CD8-positive, alpha-beta memory T cell (primary cell): ENCODE data around the gene NRN1L. TPM values are rescaled to one million over a fixed set of nuclear protein-coding genes. Genes with fewer than 3 reads are reported as not detected.
"Not testable (repeated sequence)": the region's sequence is repeated elsewhere in the genome, so short reads cannot be mapped to it uniquely, and the experiment has no call there.

ENCODE experiments used
- CTCF ChIA-PET: fragments of 350-600 bp; sonication (Branson Sonifier 250); formaldehyde crosslinking; loops from one replicate; lab custom pipeline; 2021; ENCODE audit warnings: antibody characterized with exemption; lab: Charles Lee
- POLR2A ChIA-PET: fragments of 350-600 bp; sonication (Branson Sonifier 250); formaldehyde crosslinking; loops from one replicate; lab custom pipeline; 2021; ENCODE audit warnings: antibody characterized with exemption; lab: Charles Lee
- DNase-seq, 5 donors: peaks; one replicate each; pipeline versions ENCODE4 v3.0.0 to v3.0.0-alpha.2; 2020 to 2022; ENCODE audit warnings: mixed read lengths in 1 of 5
- H3K27ac ChIP-seq: one replicate; pipeline ENCODE4 v1.7.0; 2013; ENCODE audit warnings: low read depth, mild to moderate bottlenecking, low read length, moderate library complexity
- H3K27me3 ChIP-seq: 2 replicates; pipeline ENCODE4 v1.7.0; 2013; ENCODE audit warnings: low read length, mild to moderate bottlenecking; ENCODE audit not compliant: insufficient read depth, poor library complexity, severe bottlenecking
- H3K36me3 ChIP-seq: 2 replicates; pipeline ENCODE4 v1.7.0; 2013; ENCODE audit warnings: mild to moderate bottlenecking, low read length, moderate library complexity; ENCODE audit not compliant: insufficient read depth
- H3K4me1 ChIP-seq: 2 replicates; pipeline ENCODE4 v1.7.0; 2013; ENCODE audit warnings: mild to moderate bottlenecking, low read length, moderate library complexity; ENCODE audit not compliant: insufficient read depth
- H3K4me3 ChIP-seq: 2 replicates; pipeline ENCODE4 v1.7.0; 2013; ENCODE audit warnings: mild to moderate bottlenecking, low read length
- H3K9me3 ChIP-seq: 2 replicates; pipeline ENCODE4 v1.7.0; 2013; ENCODE audit warnings: mild to moderate bottlenecking, low read length
- H3K27ac Mint-ChIP-seq, 8 donors: one replicate each; pipeline ENCODE4 v1.8.0; 2020 to 2021; ENCODE audit warnings: mixed read lengths in 8 of 8, mild to moderate bottlenecking in 6 of 8, inconsistent platforms in 3 of 8, moderate library complexity in 3 of 8
- H3K27me3 Mint-ChIP-seq, 2 donors: one replicate each; pipeline ENCODE4 v1.8.0; 2020 to 2021; ENCODE audit warnings: mixed read lengths in 2 of 2, mild to moderate bottlenecking in 1 of 2, moderate library complexity in 1 of 2
- H3K36me3 Mint-ChIP-seq, 3 donors: one replicate each; pipeline ENCODE4 v1.8.0; 2020 to 2021; ENCODE audit warnings: mixed read lengths in 3 of 3, inconsistent platforms in 1 of 3, mild to moderate bottlenecking in 1 of 3
- H3K4me1 Mint-ChIP-seq, 3 donors: one replicate each; pipeline ENCODE4 v1.8.0; 2020 to 2021; ENCODE audit warnings: mixed read lengths in 3 of 3, inconsistent platforms in 1 of 3, mild to moderate bottlenecking in 1 of 3
- H3K4me3 Mint-ChIP-seq, 7 donors: one replicate each; pipeline ENCODE4 v1.8.0; 2020 to 2021; ENCODE audit warnings: mixed read lengths in 7 of 7, mild to moderate bottlenecking in 6 of 7, moderate library complexity in 4 of 7, inconsistent platforms in 2 of 7
- H3K9me3 Mint-ChIP-seq, 5 donors: one replicate each; pipeline ENCODE4 v1.8.0; 2020 to 2022; ENCODE audit warnings: mixed read lengths in 5 of 5, mild to moderate bottlenecking in 3 of 5, moderate library complexity in 2 of 5, inconsistent platforms in 1 of 5
- polyA plus RNA-seq: library from polyadenylated mRNA; unstranded; fragments of 300-500 nt; fragmentation: Illumina TruSeq; gene quantifications from one replicate; pipeline ENCODE4 v1.2.3, GENCODE V29; 2021
- total RNA-seq, 2 experiments: library from RNA; stranded (reverse); gene quantifications; one replicate each; pipeline ENCODE4 v1.2.3, GENCODE V29; 2021

Gene NRN1L
- total and polyA plus RNA-seq, 3 experiments from 2014 or later: 0.83 to 0.97 TPM; not detected in 1

GRCh38 chr16:67909056-67909742 is 24.5 kb downstream of the NRN1L start:
- H3K27me3 Mint-ChIP-seq: no peaks in the 10 kb centered on the region
- H3K4me3 Mint-ChIP-seq: no peak overlapping the region
- Histone ChIP-seq H3K27me3 (no peaks in the 10 kb centered on the region), H3K36me3 (peaks cover 14% of the 10 kb centered on the region), H3K4me1 (no peaks in the 10 kb centered on the region), H3K4me3 (no peak overlapping the region), H3K27ac (no peak overlapping the region), H3K9me3 (no peaks in the 10 kb centered on the region)
- no peaks in the 10 kb centered on the region for H3K9me3 Mint-ChIP-seq
- no peak for DNase-seq
- H3K36me3 Mint-ChIP-seq: peaks cover 0 to 39% (median 9%) of the 10 kb centered on the region in 3 donors
- H3K4me1 Mint-ChIP-seq: peaks cover 7 to 18% (median 12%) of the 10 kb centered on the region in 3 donors
- POLR2A ChIA-PET: no interaction called here
- peak overlapping the region in 3 of 8 donors; percentile 51 to 97 (median 90) for H3K27ac Mint-ChIP-seq
- CTCF ChIA-PET: interaction anchor here (2.0 to 2.2 kb wide), 2 partner anchors 19 to 25 kb away, joined by 6 to 7 read pairs; partner anchors contain the start of gene NRN1L

- Mint-ChIP-seq H3K4me1 (peaks cover 11 to 24% (median 17%) of the 10 kb centered on the region in 3 donors), H3K36me3 (peaks cover 0 to 42% (median 10%) of the 10 kb centered on the region in 3 donors), H3K27me3 (no peaks in the 10 kb centered on the region), H3K27ac (peak overlapping the region in 1 of 8 donors; percentile 60), H3K9me3 (no peaks in the 10 kb centered on the region), H3K4me3 (no peak overlapping the region)
- no peak overlapping the region for H3K4me3 ChIP-seq
- H3K9me3 ChIP-seq: no peaks in the 10 kb centered on the region
- ChIA-PET CTCF (interaction anchor here (1.0 to 2.2 kb wide), 2 partner anchors 18 to 94 kb away, joined by 4 to 6 read pairs; no protein-coding TSS in a partner anchor), POLR2A (no interaction called here)
- H3K27ac ChIP-seq: no peak overlapping the region
- DNase-seq: no peak
- H3K27me3 ChIP-seq: no peaks in the 10 kb centered on the region
- no peaks in the 10 kb centered on the region for H3K4me1 ChIP-seq
- peaks cover 14% of the 10 kb centered on the region for H3K36me3 ChIP-seq
These were observed 25.5 kb downstream of the NRN1L start for GRCh38 chr16:67910158-67910557.

- H3K27me3 ChIP-seq: no peaks in the 10 kb centered on the region
- H3K36me3 ChIP-seq: peaks cover 4% of the 10 kb centered on the region
- H3K27ac ChIP-seq: no peak overlapping the region
- H3K4me1 Mint-ChIP-seq: peaks cover 23 to 53% (median 30%) of the 10 kb centered on the region in 3 donors
- H3K27me3 Mint-ChIP-seq: no peaks in the 10 kb centered on the region
- no peaks in the 10 kb centered on the region for H3K9me3 Mint-ChIP-seq
- no peak for DNase-seq
- H3K36me3 Mint-ChIP-seq: peaks cover 0 to 64% (median 5%) of the 10 kb centered on the region in 3 donors
- peak overlapping the region in 4 of 8 donors; percentile 47 to 70 (median 62) for H3K27ac Mint-ChIP-seq
- H3K4me3 ChIP-seq: no peak overlapping the region
- H3K4me3 Mint-ChIP-seq: no peak overlapping the region
- no peaks in the 10 kb centered on the region for H3K9me3 ChIP-seq
- ChIA-PET CTCF (interaction anchor here (1.0 to 1.4 kb wide), 3 partner anchors 10 to 71 kb away, joined by 3 to 5 read pairs (median 4); no protein-coding TSS in a partner anchor), POLR2A (no interaction called here)
- peaks cover 5% of the 10 kb centered on the region for H3K4me1 ChIP-seq
These were observed 30.2 kb downstream of the NRN1L start for GRCh38 chr16:67914758-67915495.

GRCh38 chr16:67915496-67915769 is 30.7 kb downstream of the NRN1L start:
- H3K9me3 ChIP-seq, H3K27me3 ChIP-seq, H3K4me3 Mint-ChIP-seq, H3K27me3 Mint-ChIP-seq, POLR2A ChIA-PET, H3K9me3 Mint-ChIP-seq, H3K4me1 ChIP-seq, H3K36me3 ChIP-seq, DNase-seq, H3K27ac ChIP-seq, H3K4me3 ChIP-seq: not testable (repeated sequence)
- H3K4me1 Mint-ChIP-seq: peaks cover 20 to 54% (median 30%) of the 10 kb centered on the region in 3 donors
- H3K27ac Mint-ChIP-seq: peak overlapping the region in 3 of 8 donors; percentile 17 to 47 (median 42)
- peaks cover 0 to 62% (median 5%) of the 10 kb centered on the region in 3 donors for H3K36me3 Mint-ChIP-seq
- CTCF ChIA-PET: interaction anchor here (1.1 kb wide), 1 partner anchor 72 kb away, joined by 3 read pairs; no protein-coding TSS in a partner anchor

DNA sequence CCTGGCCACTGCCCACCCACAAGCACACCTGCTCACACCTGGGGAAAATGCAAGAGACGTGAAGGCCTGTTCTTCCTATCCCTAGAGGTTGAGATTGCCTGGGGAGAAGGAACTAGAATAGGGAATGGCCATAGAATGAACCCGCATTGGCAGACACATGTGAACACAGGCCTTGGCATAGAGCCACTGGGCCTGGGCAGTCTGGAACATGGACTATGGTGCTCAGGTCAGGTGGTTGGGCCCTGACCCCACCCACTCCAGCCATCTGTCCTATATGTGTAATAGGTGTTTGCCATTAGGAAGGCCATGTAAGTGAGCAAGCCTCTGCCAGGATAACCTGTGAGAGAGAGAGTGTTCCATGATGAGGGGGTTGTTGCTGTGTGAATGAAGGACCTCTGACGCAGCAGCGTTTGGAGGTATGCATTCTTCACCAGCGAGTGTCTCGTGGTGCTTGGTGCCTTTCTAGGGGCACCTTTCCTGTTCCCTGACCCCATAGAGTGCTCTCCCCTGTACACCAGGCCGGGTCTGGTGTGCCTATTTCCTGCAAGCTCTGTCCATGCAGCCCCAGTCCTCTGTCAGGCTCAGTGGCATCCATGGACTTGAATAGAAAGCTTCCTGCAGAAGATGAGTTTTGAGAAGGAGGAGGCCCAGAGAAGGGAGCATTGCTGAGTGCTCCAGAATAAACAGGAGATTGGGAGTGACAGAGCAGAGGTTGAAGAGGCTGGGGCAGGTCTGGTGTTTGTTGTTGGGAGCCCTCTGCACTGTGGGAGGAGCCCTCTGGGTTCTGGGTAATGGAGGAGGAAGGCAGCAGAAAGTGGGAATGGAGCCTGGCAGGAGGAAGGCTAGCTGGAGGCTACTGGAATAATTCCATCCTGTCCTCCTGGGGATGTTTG is 31.4 kb downstream of the NRN1L start:
- CTCF ChIA-PET: interaction anchor here (1.1 kb wide), 1 partner anchor 73 kb away, joined by 3 read pairs; no protein-coding TSS in a partner anchor
- Histone ChIP-seq H3K36me3 (no peaks in the 10 kb centered on the region), H3K4me3 (no peak overlapping the region), H3K27ac (peak overlapping the region; percentile 6), H3K27me3 (no peaks in the 10 kb centered on the region), H3K9me3 (no peaks in the 10 kb centered on the region), H3K4me1 (peaks cover 5% of the 10 kb centered on the region)
- Mint-ChIP-seq H3K4me3 (no peak overlapping the region), H3K36me3 (peaks cover 0 to 60% (median 5%) of the 10 kb centered on the region in 3 donors), H3K27ac (peak overlapping the region in 5 of 8 donors; percentile 17 to 86 (median 42)), H3K4me1 (peaks cover 20 to 51% (median 31%) of the 10 kb centered on the region in 3 donors), H3K9me3 (no peaks in the 10 kb centered on the region), H3K27me3 (no peaks in the 10 kb centered on the region)
- POLR2A ChIA-PET: no interaction called here
- no peak for DNase-seq

- ChIA-PET POLR2A (no interaction called here), CTCF (no interaction called here)
- Mint-ChIP-seq H3K4me1 (peaks cover 20 to 50% (median 29%) of the 10 kb centered on the region in 3 donors), H3K9me3 (no peaks in the 10 kb centered on the region), H3K27me3 (no peaks in the 10 kb centered on the region), H3K36me3 (peaks cover 0 to 62% (median 7%) of the 10 kb centered on the region in 3 donors), H3K4me3 (no peak overlapping the region), H3K27ac (peak overlapping the region in 7 of 8 donors; percentile 15 to 88 (median 54))
- Histone ChIP-seq H3K4me1 (peaks cover 5% of the 10 kb centered on the region), H3K4me3 (no peak overlapping the region), H3K9me3 (no peaks in the 10 kb centered on the region), H3K27ac (no peak overlapping the region), H3K27me3 (no peaks in the 10 kb centered on the region), H3K36me3 (no peaks in the 10 kb centered on the region)
- no peak for DNase-seq
These were observed 32.6 kb downstream of the NRN1L start for GRCh38 chr16:67917140-67917851.

DNA sequence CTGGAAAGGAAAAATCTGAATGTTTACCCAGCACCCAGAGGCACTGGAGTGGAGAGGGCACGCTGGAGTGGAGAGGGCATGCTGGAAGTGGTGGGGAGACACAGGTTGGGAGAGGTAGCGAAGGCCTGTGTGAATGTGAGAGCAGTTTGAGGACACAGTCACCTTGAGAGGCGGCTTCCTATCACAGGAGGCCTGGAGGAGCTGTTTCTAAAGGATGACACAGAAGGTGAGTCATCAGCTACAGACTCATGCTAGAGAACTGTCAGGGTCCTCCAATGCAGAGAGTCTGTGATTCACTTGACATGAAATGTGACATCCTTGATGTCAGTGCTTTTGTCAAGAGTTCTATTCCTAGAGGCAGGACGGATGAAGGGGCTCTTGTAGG is 33.2 kb downstream of the NRN1L start:
- Histone ChIP-seq H3K4me3 (no peak overlapping the region), H3K9me3 (no peaks in the 10 kb centered on the region), H3K27me3 (no peaks in the 10 kb centered on the region), H3K4me1 (peaks cover 5% of the 10 kb centered on the region), H3K27ac (no peak overlapping the region), H3K36me3 (no peaks in the 10 kb centered on the region)
- Mint-ChIP-seq H3K27ac (peak overlapping the region in 7 of 8 donors; percentile 15 to 78 (median 55)), H3K9me3 (no peaks in the 10 kb centered on the region), H3K4me1 (peaks cover 20 to 50% (median 29%) of the 10 kb centered on the region in 3 donors), H3K4me3 (no peak overlapping the region), H3K36me3 (peaks cover 0 to 65% (median 7%) of the 10 kb centered on the region in 3 donors), H3K27me3 (no peaks in the 10 kb centered on the region)
- DNase-seq: no peak
- POLR2A ChIA-PET: no interaction called here
- CTCF ChIA-PET: no interaction called here
